ENCODE data around the gene ZNRF4.
"Not testable (repeated sequence)": the region's sequence is repeated elsewhere in the genome, so short reads cannot be mapped to it uniquely, and the experiment has no call there.

ZNRF4 gene, protein sequence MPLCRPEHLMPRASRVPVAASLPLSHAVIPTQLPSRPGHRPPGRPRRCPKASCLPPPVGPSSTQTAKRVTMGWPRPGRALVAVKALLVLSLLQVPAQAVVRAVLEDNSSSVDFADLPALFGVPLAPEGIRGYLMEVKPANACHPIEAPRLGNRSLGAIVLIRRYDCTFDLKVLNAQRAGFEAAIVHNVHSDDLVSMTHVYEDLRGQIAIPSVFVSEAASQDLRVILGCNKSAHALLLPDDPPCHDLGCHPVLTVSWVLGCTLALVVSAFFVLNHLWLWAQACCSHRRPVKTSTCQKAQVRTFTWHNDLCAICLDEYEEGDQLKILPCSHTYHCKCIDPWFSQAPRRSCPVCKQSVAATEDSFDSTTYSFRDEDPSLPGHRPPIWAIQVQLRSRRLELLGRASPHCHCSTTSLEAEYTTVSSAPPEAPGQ

DNA sequence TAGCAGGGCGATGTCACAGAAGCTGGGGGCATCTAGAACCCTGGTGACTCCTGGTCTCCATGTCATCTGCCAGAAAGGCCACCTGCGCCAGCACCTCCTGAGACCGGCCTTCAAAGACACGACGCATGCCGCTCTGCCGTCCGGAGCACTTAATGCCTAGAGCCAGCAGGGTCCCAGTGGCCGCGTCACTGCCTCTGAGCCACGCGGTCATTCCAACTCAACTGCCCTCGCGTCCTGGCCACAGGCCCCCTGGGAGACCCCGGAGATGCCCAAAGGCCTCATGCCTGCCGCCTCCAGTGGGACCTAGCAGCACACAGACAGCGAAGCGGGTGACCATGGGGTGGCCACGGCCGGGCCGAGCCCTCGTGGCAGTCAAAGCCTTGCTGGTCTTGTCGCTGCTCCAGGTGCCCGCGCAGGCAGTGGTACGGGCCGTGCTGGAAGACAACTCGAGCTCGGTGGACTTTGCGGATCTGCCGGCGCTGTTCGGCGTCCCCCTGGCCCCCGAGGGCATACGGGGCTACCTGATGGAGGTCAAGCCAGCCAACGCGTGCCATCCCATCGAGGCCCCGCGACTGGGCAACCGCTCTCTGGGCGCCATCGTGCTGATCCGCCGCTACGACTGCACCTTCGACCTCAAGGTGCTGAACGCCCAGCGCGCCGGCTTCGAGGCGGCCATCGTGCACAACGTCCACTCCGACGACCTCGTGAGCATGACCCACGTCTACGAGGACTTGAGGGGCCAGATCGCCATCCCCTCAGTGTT is at the start of gene ZNRF4:
Gene ZNRF4, plus strand, starts transcription at position 51 of the 763 bp plus-strand sequence. Its CDS starts 75 bp downstream, at position 126.
- DNase-seq (ENCODE audit: extremely low read depth, low read depth) = no peak
- H3K4me3 ChIP-seq (replicated peaks; ENCODE audit: low read depth, low read length) = no peak within 1 kb of the TSS
- TF ChIP-seq, protein P1, sequence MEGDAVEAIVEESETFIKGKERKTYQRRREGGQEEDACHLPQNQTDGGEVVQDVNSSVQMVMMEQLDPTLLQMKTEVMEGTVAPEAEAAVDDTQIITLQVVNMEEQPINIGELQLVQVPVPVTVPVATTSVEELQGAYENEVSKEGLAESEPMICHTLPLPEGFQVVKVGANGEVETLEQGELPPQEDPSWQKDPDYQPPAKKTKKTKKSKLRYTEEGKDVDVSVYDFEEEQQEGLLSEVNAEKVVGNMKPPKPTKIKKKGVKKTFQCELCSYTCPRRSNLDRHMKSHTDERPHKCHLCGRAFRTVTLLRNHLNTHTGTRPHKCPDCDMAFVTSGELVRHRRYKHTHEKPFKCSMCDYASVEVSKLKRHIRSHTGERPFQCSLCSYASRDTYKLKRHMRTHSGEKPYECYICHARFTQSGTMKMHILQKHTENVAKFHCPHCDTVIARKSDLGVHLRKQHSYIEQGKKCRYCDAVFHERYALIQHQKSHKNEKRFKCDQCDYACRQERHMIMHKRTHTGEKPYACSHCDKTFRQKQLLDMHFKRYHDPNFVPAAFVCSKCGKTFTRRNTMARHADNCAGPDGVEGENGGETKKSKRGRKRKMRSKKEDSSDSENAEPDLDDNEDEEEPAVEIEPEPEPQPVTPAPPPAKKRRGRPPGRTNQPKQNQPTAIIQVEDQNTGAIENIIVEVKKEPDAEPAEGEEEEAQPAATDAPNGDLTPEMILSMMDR (IDR thresholded peaks at IDR 0.05; ENCODE audit: low read depth, low read length, missing control alignments) = no peak

DNA sequence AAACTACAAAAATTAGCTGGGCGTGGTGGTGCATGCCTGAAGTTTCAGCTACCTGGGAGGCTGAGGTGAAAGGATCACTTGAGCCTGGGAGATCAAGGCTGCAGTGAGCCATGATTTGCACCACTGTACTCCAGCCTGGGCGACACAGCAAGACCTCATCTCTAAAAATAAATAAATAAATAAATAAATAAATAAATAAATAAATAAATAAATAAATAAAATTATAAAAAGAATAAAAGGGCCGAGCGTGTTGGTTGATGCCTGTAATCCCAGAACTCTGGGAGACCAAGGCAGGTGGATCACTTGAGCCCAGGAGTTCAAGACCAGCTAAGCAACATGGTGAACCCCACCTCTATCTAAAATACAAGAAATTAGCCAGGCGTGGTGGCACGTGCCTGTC is 49.0 kb upstream of the ZNRF4 start:
- not testable (repeated sequence) for DNase-seq (ENCODE audit: extremely low read depth, low read depth)

DNA sequence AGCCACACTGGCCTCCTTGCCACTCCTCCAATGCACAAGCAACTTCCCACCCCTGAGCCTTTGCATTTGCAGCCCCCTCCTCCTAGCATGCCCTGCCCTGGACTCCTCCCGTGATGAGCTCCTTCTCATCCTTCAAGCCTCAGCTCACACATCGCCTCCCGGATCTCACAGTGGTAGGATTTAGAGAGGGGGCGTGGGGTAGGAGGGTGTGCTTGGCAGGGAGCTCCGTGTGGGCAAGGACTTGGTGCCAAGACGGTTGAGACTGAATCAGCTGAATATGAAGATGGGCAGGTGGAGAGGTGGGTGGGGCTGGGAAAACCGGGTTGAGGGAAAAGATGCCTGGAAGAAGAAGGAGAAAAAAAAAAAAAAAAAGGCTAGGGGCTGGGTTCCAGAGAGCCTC is 48.4 kb upstream of the ZNRF4 start:
- no peak for DNase-seq (ENCODE audit: extremely low read depth, low read depth)
- TF ChIP-seq, protein P1 (IDR thresholded peaks at IDR 0.05; ENCODE audit: low read depth, low read length, missing control alignments) = no peak
- H3K4me3 ChIP-seq (replicated peaks; ENCODE audit: low read depth, low read length) = no peak overlapping the region

More for the DNA sequence above, 49.0 kb upstream of the ZNRF4 start:
- not testable (repeated sequence) for H3K4me3 ChIP-seq (replicated peaks; ENCODE audit: low read depth, low read length)

DNA sequence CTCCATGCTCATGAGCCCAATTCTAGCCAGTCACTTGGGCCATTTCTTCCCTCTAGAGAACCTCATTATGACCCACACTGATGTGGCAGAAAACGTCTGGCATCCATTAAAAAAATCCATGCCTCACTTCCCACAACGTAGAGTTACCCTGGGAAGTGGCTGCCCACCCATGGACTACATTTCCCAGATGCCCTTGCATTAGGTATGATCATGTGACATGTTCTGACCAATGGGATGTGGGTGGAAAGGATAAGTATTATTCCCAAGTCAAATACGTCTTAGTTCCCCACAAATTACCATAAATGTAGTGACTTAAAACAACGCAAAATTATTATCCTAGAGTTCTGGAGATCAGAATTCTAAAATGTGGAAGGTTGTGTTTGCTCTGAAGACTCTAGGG is 47.9 kb upstream of the ZNRF4 start:
- TF ChIP-seq, protein P1 (IDR thresholded peaks at IDR 0.05; ENCODE audit: low read depth, low read length, missing control alignments) = no peak

DNA sequence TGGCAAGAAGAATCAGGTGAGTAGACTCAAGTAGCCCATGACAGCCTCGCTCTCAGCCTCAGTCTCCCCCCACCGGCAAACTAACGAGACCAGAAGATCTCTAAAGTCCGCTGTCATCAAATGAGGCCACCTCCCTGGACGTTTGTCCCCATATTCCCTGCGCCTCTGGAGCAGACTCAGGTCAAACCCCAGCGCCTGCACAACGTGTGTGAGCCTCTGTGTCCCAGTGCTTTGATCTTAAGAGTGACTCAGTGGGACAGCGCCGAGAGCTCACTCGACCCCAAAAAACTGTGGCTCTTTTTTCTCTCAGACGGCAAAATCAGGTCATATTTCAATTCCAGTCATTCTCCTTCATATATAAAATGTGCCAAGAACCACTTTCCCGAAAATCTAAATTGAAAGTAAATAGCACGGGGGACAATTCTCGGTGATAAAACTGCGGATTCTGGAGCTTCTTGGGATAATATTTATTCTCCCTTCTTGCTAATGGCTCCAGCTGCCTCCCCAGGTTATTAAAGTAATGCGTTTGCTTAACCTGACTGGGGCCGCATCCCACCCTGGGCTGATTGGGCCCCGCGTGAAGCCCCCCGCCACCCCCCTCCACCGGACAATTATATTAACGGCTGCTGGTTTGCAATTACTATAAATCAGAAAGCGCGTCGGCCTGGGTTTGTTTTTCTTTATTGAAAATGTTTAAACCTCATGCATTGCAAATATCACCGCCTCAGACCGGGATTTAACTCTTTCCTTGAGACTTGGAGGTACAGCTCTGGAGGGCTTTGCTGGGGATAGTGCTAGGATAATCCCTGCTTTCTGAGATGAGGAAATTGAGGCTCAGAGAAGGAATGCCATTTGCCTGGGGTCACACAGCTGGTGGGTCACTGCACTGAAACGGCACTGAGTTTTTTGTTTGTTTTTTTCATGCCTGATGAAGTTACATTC is 37.5 kb upstream of the ZNRF4 start:
- H3K4me3 ChIP-seq (replicated peaks; ENCODE audit: low read depth, low read length) = no peak overlapping the region
- TF ChIP-seq, protein P1 (IDR thresholded peaks at IDR 0.05; ENCODE audit: low read depth, low read length, missing control alignments) = no peak
- DNase-seq (ENCODE audit: extremely low read depth, low read depth) = no peak

More for the DNA sequence above, 47.9 kb upstream of the ZNRF4 start:
- H3K4me3 ChIP-seq (replicated peaks; ENCODE audit: low read depth, low read length) = no peak overlapping the region
- peak; percentile 4 for DNase-seq (ENCODE audit: extremely low read depth, low read depth)

DNA sequence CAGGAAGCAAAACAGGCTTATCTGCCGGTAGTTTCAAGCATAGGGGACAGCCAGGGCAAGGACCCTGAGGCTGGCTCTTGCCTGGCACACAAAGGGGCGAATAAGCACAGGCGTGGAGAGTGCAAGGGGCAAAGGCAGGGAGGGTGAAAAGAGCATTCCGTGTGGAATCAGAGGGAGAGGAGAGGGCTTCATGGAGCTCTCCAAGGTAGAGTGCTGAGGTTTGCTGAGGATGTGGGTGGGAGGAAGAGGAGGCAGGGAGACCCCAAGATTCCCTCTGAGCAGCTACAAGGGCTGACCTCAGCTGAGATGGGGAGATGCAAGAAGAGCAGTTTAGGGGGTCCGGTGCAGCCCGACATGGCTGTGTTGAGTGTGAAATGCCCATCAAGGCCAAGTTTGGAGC is 36.5 kb upstream of the ZNRF4 start:
- no peak for DNase-seq (ENCODE audit: extremely low read depth, low read depth)
- TF ChIP-seq, protein P1 (IDR thresholded peaks at IDR 0.05; ENCODE audit: low read depth, low read length, missing control alignments) = no peak
- H3K4me3 ChIP-seq (replicated peaks; ENCODE audit: low read depth, low read length) = no peak overlapping the region
